Measurements from ENCODE around the gene MDH2.

DNA sequence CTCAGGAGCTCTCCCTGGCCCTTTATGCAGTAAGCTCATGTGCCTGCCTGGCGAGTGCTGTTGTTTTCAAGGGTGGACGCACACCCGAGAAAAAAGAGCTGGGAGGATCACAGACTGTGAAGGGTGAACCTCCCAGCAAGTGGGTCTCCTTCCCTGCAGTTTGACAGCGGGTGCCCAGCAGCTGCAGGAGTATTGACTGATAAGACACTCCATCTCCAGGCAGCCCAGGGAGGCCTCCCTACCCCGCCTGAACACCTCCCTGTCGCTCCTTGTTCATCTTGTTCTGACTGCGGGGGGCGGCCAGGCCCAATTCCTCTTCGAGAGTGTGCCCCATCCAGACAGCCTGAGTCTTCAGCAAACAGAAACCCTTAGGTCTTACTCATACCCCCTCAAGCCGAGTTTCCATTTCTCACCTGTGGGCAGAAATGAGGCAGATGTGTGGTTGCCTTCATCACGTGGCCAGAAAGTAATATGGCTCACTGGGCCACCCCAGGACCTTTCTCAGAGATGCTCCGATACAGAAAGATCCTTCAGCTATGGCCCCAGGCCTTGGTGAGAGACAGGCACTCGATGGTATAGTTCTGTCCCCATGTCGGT lies 17.2 kb downstream of the MDH2 start:
- TF ChIP-seq YY1 (IDR thresholded peaks at IDR 0.05; ENCODE audit: insufficient read depth, insufficient read length) (no peak), ZNF274 (IDR thresholded peaks at IDR 0.05; ENCODE audit: low read depth, low read length) (no peak)

All from NT2/D1 (cell line).